Measurements from ENCODE around the gene EPHB1. TPM values are rescaled to one million over a fixed set of nuclear protein-coding genes. Genes with fewer than 3 reads are reported as not detected.

Gene EPHB1
- polyA plus RNA-seq, 1 donor from 2014 or later, result 18.7 TPM

GRCh38 chr3:135040321-135041240 lies 245.5 kb downstream of the EPHB1 start:
- no peak overlapping the region for H3K4me3 ChIP-seq (ENCODE audit: low read length)
- no peak overlapping the region for H2AFZ ChIP-seq (ENCODE audit: low read depth, low read length)
- no peaks in the 10 kb centered on the region for H4K20me1 ChIP-seq (ENCODE audit: insufficient read depth)
- no peaks in the 10 kb centered on the region for H3K9me3 ChIP-seq (ENCODE audit: low read length)
- no peaks in the 10 kb centered on the region for H3K36me3 ChIP-seq (ENCODE audit: insufficient read depth, low read length)
- H3K27me3 ChIP-seq (ENCODE audit: insufficient read depth, low read depth, low read length), result no peaks in the 10 kb centered on the region
- no peaks in the 10 kb centered on the region for H3K9me2 ChIP-seq (ENCODE audit: insufficient read depth, low read length)
- H3K27ac ChIP-seq (ENCODE audit: low read length), result no peak overlapping the region
- no peak overlapping the region for H3K4me2 ChIP-seq (ENCODE audit: low read length)
- H3K9ac ChIP-seq (ENCODE audit: low read length), result no peak overlapping the region
- no peaks in the 10 kb centered on the region for H3F3A ChIP-seq (ENCODE audit: insufficient read depth, low read length, poor library complexity, severe bottlenecking)
- no peaks in the 10 kb centered on the region for H3K79me2 ChIP-seq (replicated peaks; ENCODE audit: insufficient read depth, low read length)
- TF ChIP-seq REST (IDR thresholded peaks at IDR 0.05; ENCODE audit: borderline replicate concordance) (no peak), CTCF (IDR thresholded peaks at IDR 0.05; ENCODE audit: poor library complexity, severe bottlenecking) (no peak), EP300 (conservative IDR thresholded peaks at IDR 0.05; ENCODE audit: poor library complexity, severe bottlenecking) (no peak), EZH2 (IDR thresholded peaks at IDR 0.05; ENCODE audit: borderline replicate concordance, insufficient read depth, low read length, poor library complexity, severe bottlenecking) (no peak), RAD21 (conservative IDR thresholded peaks at IDR 0.05) (no peak), SMC3 (conservative IDR thresholded peaks at IDR 0.05; ENCODE audit: poor library complexity) (no peak), TAF1 (IDR thresholded peaks at IDR 0.05; ENCODE audit: low read depth) (no peak), POLR2AphosphoS5 (IDR thresholded peaks at IDR 0.05) (no peak), MXI1 (conservative IDR thresholded peaks at IDR 0.05; ENCODE audit: poor library complexity, severe bottlenecking) (no peak)

- H3K9me3 ChIP-seq (ENCODE audit: low read length), result no peaks in the 10 kb centered on the region
- H2AFZ ChIP-seq (ENCODE audit: low read depth, low read length), result no peak overlapping the region
- no peak overlapping the region for H3K27ac ChIP-seq (ENCODE audit: low read length)
- TF ChIP-seq TAF1 (IDR thresholded peaks at IDR 0.05; ENCODE audit: low read depth), result no peak
- no peak for TF ChIP-seq POLR2AphosphoS5 (IDR thresholded peaks at IDR 0.05)
- TF ChIP-seq EZH2 (IDR thresholded peaks at IDR 0.05; ENCODE audit: borderline replicate concordance, insufficient read depth, low read length, poor library complexity, severe bottlenecking), result no peak
- TF ChIP-seq REST (IDR thresholded peaks at IDR 0.05; ENCODE audit: borderline replicate concordance), result no peak
- no peak for TF ChIP-seq MXI1 (conservative IDR thresholded peaks at IDR 0.05; ENCODE audit: poor library complexity, severe bottlenecking)
- H3K9ac ChIP-seq (ENCODE audit: low read length), result no peak overlapping the region
- no peaks in the 10 kb centered on the region for H3K9me2 ChIP-seq (ENCODE audit: insufficient read depth, low read length)
- no peaks in the 10 kb centered on the region for H3K79me2 ChIP-seq (replicated peaks; ENCODE audit: insufficient read depth, low read length)
- H3K36me3 ChIP-seq (ENCODE audit: insufficient read depth, low read length), result no peaks in the 10 kb centered on the region
- H3K4me2 ChIP-seq (ENCODE audit: low read length), result no peak overlapping the region
- no peaks in the 10 kb centered on the region for H4K20me1 ChIP-seq (ENCODE audit: insufficient read depth)
- H3F3A ChIP-seq (ENCODE audit: insufficient read depth, low read length, poor library complexity, severe bottlenecking), result no peaks in the 10 kb centered on the region
- no peaks in the 10 kb centered on the region for H3K27me3 ChIP-seq (ENCODE audit: insufficient read depth, low read depth, low read length)
- H3K4me3 ChIP-seq (ENCODE audit: low read length), result no peak overlapping the region
Observed at GRCh38 chr3:135041601-135042000, 246.5 kb downstream of the EPHB1 start.
